Prostate gland (tissue), 2 donors: ENCODE results near the gene GCH1. TPM values are rescaled to one million over a fixed set of nuclear protein-coding genes. Genes with fewer than 3 reads are reported as not detected.
"Not testable (repeated sequence)": the region's sequence is repeated elsewhere in the genome, so short reads cannot be mapped to it uniquely, and the experiment has no call there.

ENCODE experiments used
- DNase-seq: peaks from one replicate; pipeline ENCODE4 v3.0.0-alpha.2; 2019; ENCODE audit warnings: low spot score
- H3K27ac ChIP-seq, 2 donors: fragments of 200-600 bp; sonication (generic); 2 replicates each; pipeline ENCODE4 v1.5.1; 2017 to 2019
- H3K27me3 ChIP-seq: fragments of 200-600 bp; sonication (generic); replicated peaks from 2 replicates; pipeline ENCODE4 v1.5.1; 2019; ENCODE audit not compliant: insufficient read depth
- H3K36me3 ChIP-seq, 2 donors: fragments of 200-600 bp; sonication (generic); 1 replicate in 1 of 2; 2 replicates in 1 of 2; pipeline versions ENCODE4 v1.5.1 to v1.8.1; 2017 to 2019
- H3K4me1 ChIP-seq: fragments of 200-600 bp; sonication (generic); replicated peaks from 2 replicates; pipeline ENCODE4 v1.5.1; 2019
- H3K4me3 ChIP-seq, 2 donors: fragments of 200-600 bp; sonication (generic); 2 replicates each; pipeline ENCODE4 v1.5.1; 2017 to 2019
- H3K9me3 ChIP-seq: fragments of 200-600 bp; sonication (generic); 2 replicates; pipeline ENCODE4 v1.5.1; 2017
- CTCF ChIP-seq, 4 experiments: fragments of 200-600 bp in 2 of 4; fragments of 450-650 bp in 2 of 4; sonication (generic) in 2 of 4; IDR thresholded peaks; 1 replicate in 3 of 4; 2 replicates in 1 of 4; pipeline ENCODE4 v1.5.1; 2016 to 2019; ENCODE audit warnings: antibody characterized with exemption in 4 of 4, mild to moderate bottlenecking in 2 of 4, moderate library complexity in 2 of 4
- POLR2A ChIP-seq: fragments of 450-650 bp; IDR thresholded peaks from one replicate; pipeline ENCODE4 v1.6.1; 2016; ENCODE audit warnings: antibody characterized with exemption, mild to moderate bottlenecking
- POLR2AphosphoS5 ChIP-seq: sonication (generic); formaldehyde crosslinking; IDR thresholded peaks from one replicate; pipeline ENCODE4 v1.6.1; 2017; ENCODE audit warnings: antibody characterized with exemption
- WGBS: methylation state at CpG from one replicate; pipeline ENCODE4 v1.1.5; 2018; 5-methylcytosine and 5-hydroxymethylcytosine counted together
- intact Hi-C: fragments of 100-400 bp; cut with DNase I; formaldehyde crosslinking; loops from one replicate; pipeline ENCODE4 v1.14.2; 2022
- total RNA-seq, 2 donors: library from RNA; depleted of rRNA; stranded (reverse); fragments of >200 nt; gene quantifications; one replicate each; pipeline ENCODE4 v1.1.0, GENCODE V29; 2016

The GCH1 gene
- total RNA-seq, 2 donors from 2014 or later, result 4.9 to 19.4 TPM

GRCh38 chr14:54881761-54882401, 20.7 kb downstream of the GCH1 start:
- 3% methylated on average over 5 of the region's 5 CpGs for WGBS
- Histone ChIP-seq H3K36me3 (no peaks in the 10 kb centered on the region), H3K27ac (peak overlapping the region; percentile 53 to 60), H3K9me3 (no peaks in the 10 kb centered on the region), H3K27me3 (no peaks in the 10 kb centered on the region), H3K4me3 (peak overlapping the region; percentile 16 to 29), H3K4me1 (no peaks in the 10 kb centered on the region)
- intact Hi-C loops, result no loop called here
- TF ChIP-seq POLR2A (no peak), POLR2AphosphoS5 (no peak), CTCF (IDR thresholded peaks at IDR 0.05) (no peak)
- no peak for DNase-seq

- H3K9me3 ChIP-seq, result no peaks in the 10 kb centered on the region
- intact Hi-C loops, result no loop called here
- WGBS, result 5% methylated on average over 6 of the region's 6 CpGs
- H3K4me3 ChIP-seq, result peak overlapping the region; percentile 16 to 29
- TF ChIP-seq POLR2A (no peak), POLR2AphosphoS5 (peak; percentile 50), CTCF (IDR thresholded peaks at IDR 0.05) (no peak)
- DNase-seq, result peak; percentile 37
- no peaks in the 10 kb centered on the region for H3K36me3 ChIP-seq
- H3K4me1 ChIP-seq, result no peaks in the 10 kb centered on the region
- H3K27ac ChIP-seq, result peak overlapping the region; percentile 53 to 60
- no peaks in the 10 kb centered on the region for H3K27me3 ChIP-seq
Observed at GRCh38 chr14:54881235-54881760, 21.3 kb downstream of the GCH1 start.

GRCh38 chr14:54877703-54878021, 25.0 kb downstream of the GCH1 start:
- Histone ChIP-seq H3K27ac (no peak overlapping the region), H3K9me3 (no peaks in the 10 kb centered on the region), H3K27me3 (no peaks in the 10 kb centered on the region), H3K4me1 (no peaks in the 10 kb centered on the region), H3K4me3 (no peak overlapping the region), H3K36me3 (no peaks in the 10 kb centered on the region)
- 75% methylated on average over 3 of the region's 3 CpGs for WGBS
- DNase-seq, result no peak
- TF ChIP-seq CTCF (IDR thresholded peaks at IDR 0.05), result no peak
- no peak for TF ChIP-seq POLR2AphosphoS5
- TF ChIP-seq POLR2A, result no peak
- intact Hi-C loops, result no loop called here

GRCh38 chr14:54877015-54877702, 25.5 kb downstream of the GCH1 start:
- H3K27ac ChIP-seq, result no peak overlapping the region
- no peaks in the 10 kb centered on the region for H3K9me3 ChIP-seq
- TF ChIP-seq CTCF (IDR thresholded peaks at IDR 0.05), result no peak
- no peak for TF ChIP-seq POLR2A
- no peak for TF ChIP-seq POLR2AphosphoS5
- no peak overlapping the region for H3K4me3 ChIP-seq
- no peak for DNase-seq
- H3K4me1 ChIP-seq, result no peaks in the 10 kb centered on the region
- intact Hi-C loops, result no loop called here
- no peaks in the 10 kb centered on the region for H3K36me3 ChIP-seq
- 80% methylated on average over 5 of the region's 5 CpGs for WGBS
- no peaks in the 10 kb centered on the region for H3K27me3 ChIP-seq

- H3K27me3 ChIP-seq, H3K36me3 ChIP-seq, H3K9me3 ChIP-seq, H3K27ac ChIP-seq, H3K4me3 ChIP-seq, intact Hi-C loops, H3K4me1 ChIP-seq, DNase-seq: not testable (repeated sequence)
- 96% methylated on average over 2 of the region's 2 CpGs for WGBS
Observed at GRCh38 chr14:54875648-54876047, 27.0 kb downstream of the GCH1 start.

- H3K9me3 ChIP-seq, intact Hi-C loops, H3K36me3 ChIP-seq, H3K4me1 ChIP-seq, H3K27me3 ChIP-seq, DNase-seq, H3K27ac ChIP-seq: not testable (repeated sequence)
- peak overlapping the region; percentile 28 to 40 for H3K4me3 ChIP-seq
- 15% methylated on average over 27 of the region's 27 CpGs for WGBS
Observed at GRCh38 chr14:54870154-54871090, 32.2 kb downstream of the GCH1 start.
